ENCODE results near the gene GRK5.

DNA sequence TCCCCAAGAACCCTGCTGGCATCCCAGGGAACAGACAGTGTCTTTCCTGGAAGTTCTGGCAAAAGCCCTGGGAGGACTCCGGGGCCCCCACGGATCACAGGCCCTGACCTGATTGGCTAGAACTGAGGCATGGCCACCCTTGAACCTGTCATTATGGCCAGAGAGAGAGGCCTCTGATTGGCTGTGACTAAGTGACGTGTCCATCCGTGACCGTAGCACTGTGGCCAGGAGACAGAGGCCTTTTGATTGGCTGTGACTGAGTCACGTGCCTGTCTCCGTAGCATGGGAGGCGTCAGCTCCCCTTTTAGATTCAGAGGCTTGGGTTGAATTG is 171.3 kb downstream of the GRK5 start:
- TF ChIP-seq POLR2A (IDR thresholded peaks at IDR 0.05; ENCODE audit: low read depth, low read length) = no peak
- no peak for TF ChIP-seq POLR2AphosphoS5 (IDR thresholded peaks at IDR 0.05; ENCODE audit: low read depth, low read length)
- no peak for TF ChIP-seq TAF1 (IDR thresholded peaks at IDR 0.05; ENCODE audit: borderline replicate concordance, low read depth, low read length)

Data from GM12892 (cell line).